Right lobe of liver (tissue), 6 donors: ENCODE results near the gene ZFP36. TPM values are rescaled to one million over a fixed set of nuclear protein-coding genes. Genes with fewer than 3 reads are reported as not detected.
A peak's percentile ranks its signal among the peaks of the same experiment; 100 is the strongest.
"Not testable (repeated sequence)": the region's sequence is repeated elsewhere in the genome, so short reads cannot be mapped to it uniquely, and the experiment has no call there.

Source experiments
- ATAC-seq, 4 donors: fragments of 200-7000 bp; cut with Tn5 transposase; one replicate each; pipeline ENCODE4 v1.9.1; 2020; ENCODE audit warnings: mild to moderate bottlenecking in 4 of 4, moderate library complexity in 4 of 4
- DNase-seq, 3 donors: peaks; one replicate each; pipeline ENCODE4 v3.0.0-alpha.2; 2020
- H3K27ac ChIP-seq, 3 donors: fragments of 200-600 bp; one replicate each; pipeline ENCODE4 v1.8.0; 2022
- H3K27me3 ChIP-seq, 2 donors: fragments of 200-600 bp; one replicate each; pipeline ENCODE4 v1.8.0; 2022
- H3K36me3 ChIP-seq, 4 donors: fragments of 200-600 bp; sonication (generic) in 1 of 4; one replicate each; pipeline versions ENCODE4 v1.5.1 to v1.8.0; 2017 to 2022; ENCODE audit warnings: control low read depth in 1 of 4
- H3K4me1 ChIP-seq, 4 donors: fragments of 200-600 bp; sonication (generic) in 1 of 4; one replicate each; pipeline versions ENCODE4 v1.5.1 to v1.8.0; 2017 to 2022; ENCODE audit warnings: control low read depth in 1 of 4
- H3K4me3 ChIP-seq, 3 donors: fragments of 200-600 bp; one replicate each; pipeline ENCODE4 v1.8.0; 2022
- H3K9me3 ChIP-seq, 4 donors: fragments of 200-600 bp; sonication (generic) in 1 of 4; one replicate each; pipeline versions ENCODE4 v1.5.1 to v1.8.0; 2017 to 2022; ENCODE audit warnings: control low read depth in 1 of 4
- POLR2A ChIP-seq: fragments of 450-650 bp; IDR thresholded peaks from one replicate; pipeline ENCODE4 v1.6.1; 2017; ENCODE audit warnings: antibody characterized with exemption, mild to moderate bottlenecking
- WGBS: methylation state at CpG from one replicate; pipeline ENCODE4 v1.1.6; 2018; ENCODE audit warnings: low coverage, low lambda C conversion rate; ENCODE audit not compliant: insufficient coverage; ENCODE audit errors: missing lambda C conversion rate; 5-methylcytosine and 5-hydroxymethylcytosine counted together
- intact Hi-C, 2 donors: fragments of 100-400 bp; cut with DNase I; formaldehyde crosslinking; loops; one replicate each; pipeline versions ENCODE4 v1.11.2 to v1.14.1; 2022
- microRNA-seq, 2 donors: library from miRNA; unstranded; fragments of <30 nt; microRNA quantifications; one replicate each; pipeline ENCODE4, GENCODE V29; 2019 to 2020
- small RNA-seq, 2 experiments: library from RNA; depleted of rRNA; stranded (forward); fragments of <200 nt; gene quantifications; one replicate each; pipeline ENCODE3, GENCODE V24; 2016
- total RNA-seq, 6 experiments: library from RNA; depleted of rRNA in 2 of 6; stranded (reverse); fragments of >200 nt in 2 of 6; fragmentation: NEBNext Ultra II Directional in 3 of 6; extraction: Animal tissue kit (Norgen Biotek cat#: 25700) in 3 of 6; gene quantifications; one replicate each; pipeline versions ENCODE4 v1.1.0 to v1.2.4, GENCODE V29; 2016 to 2023
- TF ChIP-seq, protein P1 (sequence below), 4 donors: fragments of 200-600 bp in 3 of 4; fragments of 450-650 bp in 1 of 4; IDR thresholded peaks; one replicate each; pipeline versions ENCODE4 v1.5.1 to v1.8.0; 2016 to 2022; ENCODE audit warnings: antibody characterized with exemption in 4 of 4, mild to moderate bottlenecking in 2 of 4
- donor health status: DM: no; HTN: yes; CAD: no.
- donor health status: DM: no; HTN: no; CAD: no.
- donor health status: DM: no; HTN: no; CAD: no.
- donor health status: DM: no; HTN: yes; CAD: no.
- donor health status: DM: no; HTN: yes; CAD: no.

The ZFP36 gene
- total RNA-seq, 6 experiments from 2014 or later = 28.3 to 156 (median 91.7) TPM

GRCh38 chr19:39449116-39449797 lies 42.6 kb downstream of the ZFP36 start:
- H3K27ac ChIP-seq = no peak overlapping the region

GRCh38 chr19:39451257-39451656 lies 44.6 kb downstream of the ZFP36 start:
- H3K9me3 ChIP-seq, DNase-seq, H3K4me3 ChIP-seq, H3K27me3 ChIP-seq, intact Hi-C loops, H3K27ac ChIP-seq: not testable (repeated sequence)
- peak; percentile 24 to 74 (median 58) for ATAC-seq
- peaks cover 0 to 28% (median 1%) of the 10 kb centered on the region in 4 donors for H3K36me3 ChIP-seq
- H3K4me1 ChIP-seq = peaks cover 0 to 39% (median 16%) of the 10 kb centered on the region in 4 donors
- WGBS = 44% methylated on average over 8 of the region's 8 CpGs

More at GRCh38 chr19:39449116-39449797, 42.6 kb downstream of the ZFP36 start:
- Histone ChIP-seq H3K9me3 (no peaks in the 10 kb centered on the region), H3K27me3 (no peaks in the 10 kb centered on the region), H3K4me3 (no peak overlapping the region), H3K4me1 (peaks cover 0 to 45% (median 17%) of the 10 kb centered on the region in 4 donors), H3K36me3 (peaks cover 0 to 20% (median 1%) of the 10 kb centered on the region in 4 donors)
- WGBS = 61% methylated on average over 3 of the region's 8 CpGs
- DNase-seq (no peak), ATAC-seq (no peak)
- intact Hi-C loops = no loop called here
- no peak for TF ChIP-seq POLR2A
- TF ChIP-seq, protein P1, sequence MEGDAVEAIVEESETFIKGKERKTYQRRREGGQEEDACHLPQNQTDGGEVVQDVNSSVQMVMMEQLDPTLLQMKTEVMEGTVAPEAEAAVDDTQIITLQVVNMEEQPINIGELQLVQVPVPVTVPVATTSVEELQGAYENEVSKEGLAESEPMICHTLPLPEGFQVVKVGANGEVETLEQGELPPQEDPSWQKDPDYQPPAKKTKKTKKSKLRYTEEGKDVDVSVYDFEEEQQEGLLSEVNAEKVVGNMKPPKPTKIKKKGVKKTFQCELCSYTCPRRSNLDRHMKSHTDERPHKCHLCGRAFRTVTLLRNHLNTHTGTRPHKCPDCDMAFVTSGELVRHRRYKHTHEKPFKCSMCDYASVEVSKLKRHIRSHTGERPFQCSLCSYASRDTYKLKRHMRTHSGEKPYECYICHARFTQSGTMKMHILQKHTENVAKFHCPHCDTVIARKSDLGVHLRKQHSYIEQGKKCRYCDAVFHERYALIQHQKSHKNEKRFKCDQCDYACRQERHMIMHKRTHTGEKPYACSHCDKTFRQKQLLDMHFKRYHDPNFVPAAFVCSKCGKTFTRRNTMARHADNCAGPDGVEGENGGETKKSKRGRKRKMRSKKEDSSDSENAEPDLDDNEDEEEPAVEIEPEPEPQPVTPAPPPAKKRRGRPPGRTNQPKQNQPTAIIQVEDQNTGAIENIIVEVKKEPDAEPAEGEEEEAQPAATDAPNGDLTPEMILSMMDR (IDR thresholded peaks at IDR 0.05) = no peak

Small RNA genes lying within 50 kb of the gene (microRNA-seq; reads per million reads assigned to microRNA genes)
- 0 to 0.29 reads per million in 2 donors for gene MIR4530

Small RNA genes lying within 50 kb of the gene (small RNA-seq; reads per million reads assigned to genes)
- gene MIR4530 = 0 reads per million in 2 experiments
- gene RN7SL566P = 0 reads per million in 2 experiments

Other genes starting within 250 kb of the ZFP36 start
- gene NCCRP1, start 209.9 kb upstream of the ZFP36 start, total RNA-seq = not detected
- not detected for gene SYCN, start 202.6 kb upstream of the ZFP36 start, total RNA-seq
- not detected for gene IFNL3, start 161.8 kb upstream of the ZFP36 start, total RNA-seq
- not detected for gene IFNL4, start 158.0 kb upstream of the ZFP36 start, total RNA-seq
- gene IFNL2, start 138.5 kb upstream of the ZFP36 start, total RNA-seq = not detected
- not detected for gene IFNL1, start 110.4 kb upstream of the ZFP36 start, total RNA-seq
- gene LRFN1, start 86.0 kb upstream of the ZFP36 start, total RNA-seq = under 1 TPM; 0.32 to 0.97 (median 0.61) TPM
- 10 to 100 TPM in 3 of 6 experiments, 1 to 10 TPM in 3; 2.8 to 23.8 (median 12.7) TPM for gene GMFG, start 70.8 kb upstream of the ZFP36 start, total RNA-seq
- 10 to 100 TPM; 23.0 to 45.6 (median 31.6) TPM for gene SAMD4B, start 64.4 kb upstream of the ZFP36 start, total RNA-seq
- 10 to 100 TPM; 18.6 to 34.9 (median 24.8) TPM for gene PAF1, start 15.7 kb upstream of the ZFP36 start, total RNA-seq
- 10 to 100 TPM; 19.4 to 38.1 (median 24.1) TPM for gene MED29, start 15.5 kb upstream of the ZFP36 start, total RNA-seq
- 10 to 100 TPM in 1 of 6 experiments, 1 to 10 TPM in 5; 1.6 to 15.0 (median 6.3) TPM for gene PLEKHG2, start 5.8 kb downstream of the ZFP36 start, total RNA-seq
- 100 to 1,000 TPM; 448 to 643 (median 568) TPM for gene RPS16, start 29.1 kb downstream of the ZFP36 start, total RNA-seq
- gene SUPT5H, start 38.7 kb downstream of the ZFP36 start, total RNA-seq = 10 to 100 TPM; 42.3 to 60.8 (median 54.7) TPM
- 10 to 100 TPM; 28.1 to 48.1 (median 31.3) TPM for gene TIMM50, start 74.0 kb downstream of the ZFP36 start, total RNA-seq
- not detected for gene DLL3, start 92.1 kb downstream of the ZFP36 start, total RNA-seq
- gene SELENOV, start 108.3 kb downstream of the ZFP36 start, total RNA-seq = not detected
- under 1 TPM; 0.18 to 0.78 (median 0.46) TPM for gene EID2B, start 126.0 kb downstream of the ZFP36 start, total RNA-seq
- gene EID2, start 133.3 kb downstream of the ZFP36 start, total RNA-seq = 1 to 10 TPM; 4.3 to 7.6 (median 5.4) TPM
- gene LGALS13, start 195.7 kb downstream of the ZFP36 start, total RNA-seq = not detected
- not detected for gene LGALS16, start 249.1 kb downstream of the ZFP36 start, total RNA-seq